ENCODE measurements around the gene CPN2. TPM values are rescaled to one million over a fixed set of nuclear protein-coding genes. Genes with fewer than 3 reads are reported as not detected.

The CPN2 gene
- total RNA-seq, 2 experiments from 2014 or later = not detected

GRCh38 chr3:194379651-194380050, 28.5 kb upstream of the CPN2 start:
- no peak overlapping the region for H3K27ac Mint-ChIP-seq
- DNase-seq (no peak), ATAC-seq (no peak)
- H3K9me3 Mint-ChIP-seq (ENCODE audit: insufficient read depth) = no peaks in the 10 kb centered on the region
- H3K4me1 Mint-ChIP-seq (ENCODE audit: low read depth) = no peaks in the 10 kb centered on the region
- ChIA-PET POLR2A (no interaction called here), CTCF (interaction anchor here (1.4 kb wide), 1 partner anchor 36 kb away, joined by 6 read pairs; no protein-coding TSS in a partner anchor)
- H3K27me3 Mint-ChIP-seq (ENCODE audit: low read depth) = peaks cover 7% of the 10 kb centered on the region
- H3K4me3 Mint-ChIP-seq = no peak overlapping the region
- H3K36me3 Mint-ChIP-seq (ENCODE audit: low read depth) = no peaks in the 10 kb centered on the region

GRCh38 chr3:194379231-194379630, 28.1 kb upstream of the CPN2 start:
- DNase-seq (no peak), ATAC-seq (no peak)
- ChIA-PET POLR2A (no interaction called here), CTCF (interaction anchor here (1.4 kb wide), 1 partner anchor 35 kb away, joined by 6 read pairs; no protein-coding TSS in a partner anchor)
- peaks cover 7% of the 10 kb centered on the region for H3K27me3 Mint-ChIP-seq (ENCODE audit: low read depth)
- no peaks in the 10 kb centered on the region for H3K36me3 Mint-ChIP-seq (ENCODE audit: low read depth)
- no peak overlapping the region for H3K4me3 Mint-ChIP-seq
- H3K9me3 Mint-ChIP-seq (ENCODE audit: insufficient read depth) = no peaks in the 10 kb centered on the region
- no peak overlapping the region for H3K27ac Mint-ChIP-seq
- no peaks in the 10 kb centered on the region for H3K4me1 Mint-ChIP-seq (ENCODE audit: low read depth)

- CTCF ChIA-PET = no interaction called here
- POLR2A ChIA-PET = no interaction called here
- Mint-ChIP-seq H3K4me1 (ENCODE audit: low read depth) (no peaks in the 10 kb centered on the region), H3K9me3 (ENCODE audit: insufficient read depth) (no peaks in the 10 kb centered on the region), H3K36me3 (ENCODE audit: low read depth) (no peaks in the 10 kb centered on the region), H3K27me3 (ENCODE audit: low read depth) (peaks cover 7% of the 10 kb centered on the region), H3K4me3 (no peak overlapping the region), H3K27ac (no peak overlapping the region)
- no peak for DNase-seq
- ATAC-seq = no peak
Observed at GRCh38 chr3:194377708-194378107, 26.6 kb upstream of the CPN2 start.

- CTCF ChIA-PET = no interaction called here
- DNase-seq = no peak
- Mint-ChIP-seq H3K27ac (no peak overlapping the region), H3K36me3 (ENCODE audit: low read depth) (no peaks in the 10 kb centered on the region), H3K27me3 (ENCODE audit: low read depth) (peaks cover 7% of the 10 kb centered on the region), H3K9me3 (ENCODE audit: insufficient read depth) (no peaks in the 10 kb centered on the region), H3K4me1 (ENCODE audit: low read depth) (no peaks in the 10 kb centered on the region), H3K4me3 (no peak overlapping the region)
- no peak for ATAC-seq
- POLR2A ChIA-PET = no interaction called here
Observed at GRCh38 chr3:194376241-194376560, 25.1 kb upstream of the CPN2 start.

GRCh38 chr3:194375473-194376240, 24.5 kb upstream of the CPN2 start:
- no peak for DNase-seq
- POLR2A ChIA-PET = no interaction called here
- CTCF ChIA-PET = no interaction called here
- no peak overlapping the region for H3K4me3 Mint-ChIP-seq
- H3K36me3 Mint-ChIP-seq (ENCODE audit: low read depth) = no peaks in the 10 kb centered on the region
- no peak for ATAC-seq
- no peaks in the 10 kb centered on the region for H3K9me3 Mint-ChIP-seq (ENCODE audit: insufficient read depth)
- H3K4me1 Mint-ChIP-seq (ENCODE audit: low read depth) = no peaks in the 10 kb centered on the region
- no peak overlapping the region for H3K27ac Mint-ChIP-seq
- H3K27me3 Mint-ChIP-seq (ENCODE audit: low read depth) = peaks cover 9% of the 10 kb centered on the region

GRCh38 chr3:194374935-194375334, 23.8 kb upstream of the CPN2 start:
- peaks cover 11% of the 10 kb centered on the region for H3K27me3 Mint-ChIP-seq (ENCODE audit: low read depth)
- DNase-seq (no peak), ATAC-seq (no peak)
- CTCF ChIA-PET = no interaction called here
- no peaks in the 10 kb centered on the region for H3K4me1 Mint-ChIP-seq (ENCODE audit: low read depth)
- H3K36me3 Mint-ChIP-seq (ENCODE audit: low read depth) = no peaks in the 10 kb centered on the region
- POLR2A ChIA-PET = no interaction called here
- H3K4me3 Mint-ChIP-seq = no peak overlapping the region
- H3K27ac Mint-ChIP-seq = no peak overlapping the region
- no peaks in the 10 kb centered on the region for H3K9me3 Mint-ChIP-seq (ENCODE audit: insufficient read depth)

- Mint-ChIP-seq H3K27me3 (ENCODE audit: low read depth) (peaks cover 11% of the 10 kb centered on the region), H3K9me3 (ENCODE audit: insufficient read depth) (no peaks in the 10 kb centered on the region), H3K4me3 (no peak overlapping the region), H3K4me1 (ENCODE audit: low read depth) (no peaks in the 10 kb centered on the region), H3K36me3 (ENCODE audit: low read depth) (no peaks in the 10 kb centered on the region), H3K27ac (no peak overlapping the region)
- ATAC-seq (no peak), DNase-seq (no peak)
- CTCF ChIA-PET = no interaction called here
- POLR2A ChIA-PET = no interaction called here
Observed at GRCh38 chr3:194373899-194374298, 22.8 kb upstream of the CPN2 start.

GRCh38 chr3:194373028-194373427, 21.9 kb upstream of the CPN2 start:
- ChIA-PET CTCF (no interaction called here), POLR2A (no interaction called here)
- no peaks in the 10 kb centered on the region for H3K4me1 Mint-ChIP-seq (ENCODE audit: low read depth)
- H3K27me3 Mint-ChIP-seq (ENCODE audit: low read depth) = peaks cover 13% of the 10 kb centered on the region
- H3K27ac Mint-ChIP-seq = no peak overlapping the region
- no peaks in the 10 kb centered on the region for H3K9me3 Mint-ChIP-seq (ENCODE audit: insufficient read depth)
- no peak for ATAC-seq
- no peak overlapping the region for H3K4me3 Mint-ChIP-seq
- no peak for DNase-seq
- H3K36me3 Mint-ChIP-seq (ENCODE audit: low read depth) = no peaks in the 10 kb centered on the region

GRCh38 chr3:194370753-194371152, 19.6 kb upstream of the CPN2 start:
- H3K9me3 Mint-ChIP-seq (ENCODE audit: insufficient read depth) = no peaks in the 10 kb centered on the region
- CTCF ChIA-PET = no interaction called here
- POLR2A ChIA-PET = no interaction called here
- DNase-seq (no peak), ATAC-seq (no peak)
- H3K36me3 Mint-ChIP-seq (ENCODE audit: low read depth) = no peaks in the 10 kb centered on the region
- no peaks in the 10 kb centered on the region for H3K4me1 Mint-ChIP-seq (ENCODE audit: low read depth)
- H3K4me3 Mint-ChIP-seq = no peak overlapping the region
- no peak overlapping the region for H3K27ac Mint-ChIP-seq
- peaks cover 14% of the 10 kb centered on the region for H3K27me3 Mint-ChIP-seq (ENCODE audit: low read depth)

GRCh38 chr3:194369522-194370279, 18.6 kb upstream of the CPN2 start, which contains the start of gene LRRC15:
Gene LRRC15, minus strand, starts transcription at chr3:194369743. Its CDS starts 8,700 bp downstream, at chr3:194361043.
- peak; percentile 47 for ATAC-seq
- no peak within 1 kb of the TSS for H3K4me3 Mint-ChIP-seq
- no peak within 1 kb of the TSS for H3K27ac Mint-ChIP-seq

GRCh38 chr3:194368918-194369317, 17.8 kb upstream of the CPN2 start:
- no peak for DNase-seq
- H3K36me3 Mint-ChIP-seq (ENCODE audit: low read depth) = no peaks in the 10 kb centered on the region
- H3K9me3 Mint-ChIP-seq (ENCODE audit: insufficient read depth) = no peaks in the 10 kb centered on the region
- ATAC-seq = no peak
- CTCF ChIA-PET = interaction anchor here (0.7 kb wide), 1 partner anchor 25 kb away, joined by 3 read pairs; no protein-coding TSS in a partner anchor
- no peak overlapping the region for H3K27ac Mint-ChIP-seq
- H3K27me3 Mint-ChIP-seq (ENCODE audit: low read depth) = peaks cover 12% of the 10 kb centered on the region
- no peaks in the 10 kb centered on the region for H3K4me1 Mint-ChIP-seq (ENCODE audit: low read depth)
- POLR2A ChIA-PET = no interaction called here
- H3K4me3 Mint-ChIP-seq = no peak overlapping the region

More at GRCh38 chr3:194369522-194370279, 18.6 kb upstream of the CPN2 start, which contains the start of gene LRRC15:
- Mint-ChIP-seq H3K27me3 (ENCODE audit: low read depth) (peaks cover 12% of the 10 kb centered on the region), H3K9me3 (ENCODE audit: insufficient read depth) (no peaks in the 10 kb centered on the region), H3K36me3 (ENCODE audit: low read depth) (no peaks in the 10 kb centered on the region), H3K4me1 (ENCODE audit: low read depth) (no peaks in the 10 kb centered on the region)
- CTCF ChIA-PET = no interaction called here
- no peak for DNase-seq
- POLR2A ChIA-PET = no interaction called here

- DNase-seq (no peak), ATAC-seq (no peak)
- Mint-ChIP-seq H3K27ac (no peak overlapping the region), H3K27me3 (ENCODE audit: low read depth) (peaks cover 12% of the 10 kb centered on the region), H3K4me3 (no peak overlapping the region), H3K36me3 (ENCODE audit: low read depth) (no peaks in the 10 kb centered on the region), H3K9me3 (ENCODE audit: insufficient read depth) (no peaks in the 10 kb centered on the region), H3K4me1 (ENCODE audit: low read depth) (no peaks in the 10 kb centered on the region)
- ChIA-PET POLR2A (no interaction called here), CTCF (interaction anchor here (0.7 to 1.0 kb wide), 2 partner anchors 24 to 25 kb away, joined by 3 read pairs; no protein-coding TSS in a partner anchor)
Observed at GRCh38 chr3:194367992-194368841, 17.1 kb upstream of the CPN2 start.

Measured in activated CD8-positive, alpha-beta T cell treated with anti-CD3 and anti-CD28 coated beads, Interleukin-2, amount 10 ng/mL, durations not matched to agents 7 days and 5 days (primary cell).